ENCODE measurements around the gene GNA12.

DNA sequence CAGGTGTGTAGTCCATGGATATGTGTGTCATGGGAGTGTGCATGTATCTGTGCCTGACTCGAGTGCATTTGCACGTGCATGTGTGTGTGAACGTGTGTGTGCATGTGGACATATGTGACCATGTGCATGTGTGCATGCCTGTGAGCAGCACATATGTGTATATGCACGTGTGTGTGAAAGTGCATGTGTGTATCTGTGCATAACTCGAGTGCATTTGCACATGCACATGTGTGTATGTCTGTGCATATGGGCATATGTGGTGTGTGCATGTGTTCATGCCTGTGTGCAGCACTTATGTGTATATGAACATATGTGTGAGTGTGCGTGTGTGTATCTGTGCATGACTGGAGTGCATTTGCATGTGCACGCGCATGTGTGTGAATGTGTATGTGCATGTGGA lies 35.2 kb upstream of the GNA12 start:
- TF ChIP-seq, protein P1, sequence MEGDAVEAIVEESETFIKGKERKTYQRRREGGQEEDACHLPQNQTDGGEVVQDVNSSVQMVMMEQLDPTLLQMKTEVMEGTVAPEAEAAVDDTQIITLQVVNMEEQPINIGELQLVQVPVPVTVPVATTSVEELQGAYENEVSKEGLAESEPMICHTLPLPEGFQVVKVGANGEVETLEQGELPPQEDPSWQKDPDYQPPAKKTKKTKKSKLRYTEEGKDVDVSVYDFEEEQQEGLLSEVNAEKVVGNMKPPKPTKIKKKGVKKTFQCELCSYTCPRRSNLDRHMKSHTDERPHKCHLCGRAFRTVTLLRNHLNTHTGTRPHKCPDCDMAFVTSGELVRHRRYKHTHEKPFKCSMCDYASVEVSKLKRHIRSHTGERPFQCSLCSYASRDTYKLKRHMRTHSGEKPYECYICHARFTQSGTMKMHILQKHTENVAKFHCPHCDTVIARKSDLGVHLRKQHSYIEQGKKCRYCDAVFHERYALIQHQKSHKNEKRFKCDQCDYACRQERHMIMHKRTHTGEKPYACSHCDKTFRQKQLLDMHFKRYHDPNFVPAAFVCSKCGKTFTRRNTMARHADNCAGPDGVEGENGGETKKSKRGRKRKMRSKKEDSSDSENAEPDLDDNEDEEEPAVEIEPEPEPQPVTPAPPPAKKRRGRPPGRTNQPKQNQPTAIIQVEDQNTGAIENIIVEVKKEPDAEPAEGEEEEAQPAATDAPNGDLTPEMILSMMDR (IDR thresholded peaks at IDR 0.05; ENCODE audit: low read length), result no peak
- no peak for TF ChIP-seq EZH2phosphoT487 (IDR thresholded peaks at IDR 0.05; ENCODE audit: low read length)
- TF ChIP-seq EZH2 (optimal IDR thresholded peaks at IDR 0.05; ENCODE audit: low read depth, low read length), result no peak

Data from MM.1S (cell line).